Midbrain (tissue), 1 donor: Measurements from ENCODE around the gene NPEPL1.
"Not testable (repeated sequence)": the region's sequence is repeated elsewhere in the genome, so short reads cannot be mapped to it uniquely, and the experiment has no call there.

Source experiments
- DNase-seq: peaks from one replicate; lab custom pipeline; 2025; lab: John Stamatoyannopoulos, UW

NPEPL1 gene

DNA sequence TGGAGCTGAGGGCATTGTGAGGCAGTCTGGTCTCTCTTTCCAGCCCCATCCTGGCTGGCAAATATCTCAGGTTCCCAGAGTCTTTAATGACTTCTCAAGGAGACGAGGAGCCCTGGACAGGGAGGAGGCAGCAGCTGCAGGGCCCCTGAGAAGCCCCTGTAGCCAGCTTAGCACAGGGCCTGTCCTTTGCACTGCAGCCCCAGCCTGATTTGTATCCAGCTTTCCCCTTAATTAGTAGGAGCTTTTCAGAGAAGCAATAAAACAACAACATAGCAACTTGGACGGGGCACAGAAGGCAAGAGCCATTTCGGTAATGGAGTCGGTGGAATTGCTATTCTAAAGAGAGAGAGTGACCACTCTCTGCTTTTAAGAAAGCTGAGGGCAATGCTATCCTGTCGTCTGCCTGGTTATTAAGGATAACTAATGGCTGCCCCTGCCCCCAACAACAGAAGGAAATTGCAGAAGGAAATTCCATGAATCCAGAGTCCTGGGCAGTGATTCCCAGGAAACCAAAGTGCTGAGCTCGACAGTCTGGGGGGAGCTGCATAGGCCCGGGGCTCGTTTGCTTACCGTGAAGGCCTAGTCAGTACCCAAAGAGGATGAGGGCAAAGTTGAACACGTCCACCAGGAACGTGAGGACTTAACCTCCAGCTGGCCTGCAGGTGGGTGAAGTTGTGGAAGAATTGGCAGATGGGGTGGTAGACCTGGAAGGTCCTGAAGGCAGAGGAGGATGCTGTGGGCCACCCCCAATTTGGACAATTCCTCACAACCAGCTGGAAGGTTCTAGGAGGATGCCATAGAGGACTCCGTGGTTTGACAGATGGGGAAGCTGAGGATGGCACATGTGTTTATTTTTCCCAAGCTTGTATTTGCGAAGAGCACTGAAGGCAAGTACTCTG, 50.3 kb downstream of the NPEPL1 start:
- no peak for DNase-seq

DNA sequence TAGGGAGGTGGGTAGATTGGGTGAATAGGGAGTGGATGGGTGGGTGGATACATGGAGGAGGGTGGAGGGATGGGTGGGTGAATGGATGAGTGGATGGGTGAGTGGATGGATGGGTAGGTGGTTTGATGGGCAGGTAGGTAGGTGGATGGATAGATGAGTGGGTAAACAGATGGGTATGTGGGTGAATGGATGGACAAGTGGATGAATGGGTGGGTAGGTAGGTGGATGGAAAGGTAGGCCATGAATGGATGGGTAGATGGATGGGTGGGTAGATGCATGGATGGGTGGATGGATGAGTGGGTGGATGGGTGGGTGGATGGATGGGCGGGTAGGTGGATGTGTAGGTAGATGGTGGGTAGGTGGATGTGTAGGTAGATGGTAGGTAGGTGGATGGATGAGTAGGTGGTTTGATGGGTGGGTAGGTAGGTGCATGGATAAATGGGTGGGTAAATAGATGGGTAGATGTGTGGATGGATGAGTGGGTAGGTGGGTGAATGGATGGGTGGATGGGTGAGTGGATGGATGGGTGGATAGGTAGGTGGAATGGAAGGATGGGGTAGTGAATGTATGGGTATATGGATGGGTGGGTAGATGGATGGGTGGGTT, 51.4 kb downstream of the NPEPL1 start:
- DNase-seq: no peak

DNA sequence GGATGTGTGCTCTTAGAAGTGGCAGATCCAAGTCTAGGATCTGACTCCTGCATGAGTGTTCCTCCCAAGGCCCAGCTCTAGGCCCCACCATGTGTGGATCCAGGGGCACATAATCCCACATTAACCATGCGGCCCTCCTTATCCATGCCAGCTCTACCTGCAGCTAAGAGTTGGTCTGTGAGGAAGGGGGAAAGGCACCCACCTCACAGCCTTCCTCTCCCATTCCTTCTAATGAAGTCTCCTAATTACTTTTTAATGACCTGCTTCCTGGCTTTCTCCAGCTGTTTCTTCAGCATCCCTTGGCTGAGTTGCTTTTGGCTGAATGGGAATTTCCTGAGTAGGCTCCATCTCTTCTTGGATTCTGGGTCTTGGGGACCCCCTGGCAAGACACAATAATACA, 52.2 kb downstream of the NPEPL1 start:
- no peak for DNase-seq

DNA sequence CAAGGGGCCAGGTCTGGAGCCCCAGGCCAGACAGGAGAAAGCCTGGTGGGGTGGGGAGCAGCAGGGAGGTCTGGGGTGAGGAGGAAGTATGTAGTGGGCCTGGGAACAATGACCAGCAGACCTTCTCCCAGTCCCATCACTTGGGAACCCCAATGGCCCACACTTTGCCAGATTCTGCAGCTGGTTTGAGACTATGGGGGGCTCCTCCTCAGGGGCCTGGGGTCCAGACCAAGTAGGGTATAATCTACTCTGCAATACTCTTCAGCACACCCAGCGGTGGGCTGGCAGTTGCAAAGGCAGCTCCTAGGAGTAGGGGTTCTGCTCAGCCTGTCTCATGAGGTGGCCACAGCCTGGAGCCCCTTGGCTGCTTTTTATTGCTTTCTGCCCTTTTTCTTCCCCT, 52.8 kb downstream of the NPEPL1 start:
- DNase-seq: no peak

DNA sequence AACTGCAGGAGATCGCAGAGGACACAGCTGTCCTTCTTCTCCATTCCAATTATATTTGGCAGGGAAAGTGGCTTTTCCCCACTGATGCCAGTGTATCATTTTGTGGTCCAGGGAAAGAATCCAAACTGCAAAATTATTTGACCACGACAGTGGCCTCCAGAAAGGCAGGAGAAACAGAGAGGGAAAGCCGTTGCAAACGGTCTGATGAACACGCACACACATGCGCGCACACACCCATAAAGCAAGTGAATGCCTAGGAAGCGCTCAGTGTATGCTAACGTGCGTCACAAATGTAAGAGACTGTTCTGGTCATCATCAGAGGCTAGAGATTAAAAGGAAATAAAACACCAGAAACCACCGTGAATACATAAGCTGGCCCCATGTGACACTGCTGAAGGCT, 54.0 kb downstream of the NPEPL1 start:
- DNase-seq: no peak

DNA sequence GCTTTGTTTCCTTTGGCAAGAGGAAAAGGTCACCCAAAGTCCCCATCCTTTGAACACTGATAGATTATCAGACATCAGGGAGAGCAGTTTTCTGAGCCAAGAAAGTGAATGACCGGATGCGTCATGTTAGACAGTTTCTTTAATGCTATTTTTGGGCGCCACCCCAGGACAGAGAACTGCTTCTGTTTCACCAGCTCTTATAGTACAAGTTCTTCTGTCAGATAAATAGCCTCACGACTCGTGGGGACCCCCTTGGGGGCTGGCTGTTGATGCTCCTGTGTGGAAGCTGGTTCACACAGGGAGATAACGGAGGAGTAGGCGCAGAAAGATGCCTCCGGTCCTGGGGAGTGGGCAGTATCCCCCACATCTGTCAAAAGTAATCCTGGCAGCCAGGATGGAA, 54.6 kb downstream of the NPEPL1 start:
- no peak for DNase-seq

DNA sequence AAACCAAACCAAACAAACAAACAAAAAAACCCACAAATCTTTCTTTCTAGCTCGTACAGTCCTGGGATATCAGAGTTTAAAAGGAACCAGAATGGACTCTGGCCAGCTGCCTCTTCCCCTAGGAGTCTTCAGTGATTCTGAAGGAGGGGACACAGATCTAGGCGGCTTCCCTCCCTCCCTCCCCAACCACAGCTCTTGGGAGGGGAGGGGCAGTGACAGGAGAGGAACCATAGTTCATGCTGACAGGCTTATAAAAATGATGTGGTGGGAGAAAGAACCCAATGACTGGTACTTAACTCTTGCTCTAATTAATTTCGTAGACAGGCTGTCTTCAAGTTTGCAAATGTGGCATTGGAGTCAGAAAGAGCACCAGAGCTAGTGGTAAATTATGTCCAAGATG, 56.0 kb downstream of the NPEPL1 start:
- no peak for DNase-seq

DNA sequence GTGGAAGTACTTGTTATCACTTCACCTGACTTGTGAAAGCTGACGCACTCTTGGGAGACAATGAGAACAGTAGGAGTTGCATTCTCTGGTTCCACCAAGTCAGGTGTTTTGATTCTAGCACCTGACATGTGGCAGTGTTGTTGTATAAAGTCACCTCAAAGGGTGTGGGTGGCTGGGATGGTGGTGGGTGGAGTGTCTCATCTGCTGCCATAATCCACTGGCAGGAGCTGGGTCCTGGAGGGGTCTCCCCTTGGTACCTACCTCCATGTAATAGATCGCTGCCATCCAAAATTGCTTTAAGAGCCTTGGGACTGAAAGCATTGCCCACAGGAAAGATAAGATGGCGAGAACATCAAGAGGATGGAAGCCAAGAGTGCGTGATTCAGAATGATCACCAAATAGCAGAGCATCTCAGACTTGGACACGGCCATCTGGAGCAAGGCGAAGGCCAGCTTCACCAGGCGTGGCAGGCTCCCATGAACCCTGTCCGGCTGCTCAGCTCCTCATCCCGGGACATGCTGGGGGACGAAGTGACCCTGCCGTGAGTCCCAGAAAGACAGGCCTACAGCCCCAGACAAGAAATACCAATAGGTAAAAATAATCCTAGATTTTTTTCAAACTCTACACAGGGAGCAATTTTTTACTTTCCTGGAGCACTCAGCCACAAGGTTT, 56.6 kb downstream of the NPEPL1 start:
- DNase-seq: no peak

DNA sequence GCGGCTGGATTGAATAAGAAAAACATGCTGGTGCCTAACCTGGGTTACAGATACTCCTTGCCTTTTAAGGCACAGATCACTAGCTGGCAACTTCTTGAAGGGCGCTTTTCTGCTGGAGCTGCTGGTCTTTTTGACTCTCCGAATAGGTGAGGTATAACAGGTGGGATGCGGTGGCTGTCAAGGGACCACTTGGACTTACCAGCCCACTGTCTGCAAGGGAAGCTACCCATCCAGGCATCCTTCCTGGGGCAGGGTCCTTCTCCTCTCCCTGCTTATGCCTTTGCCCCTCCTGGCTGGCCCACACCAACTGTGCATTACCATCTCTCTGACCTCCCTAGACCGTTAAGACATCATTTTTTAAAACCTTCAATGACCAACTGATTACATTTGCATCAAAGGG, 57.4 kb downstream of the NPEPL1 start:
- DNase-seq: no peak

DNA sequence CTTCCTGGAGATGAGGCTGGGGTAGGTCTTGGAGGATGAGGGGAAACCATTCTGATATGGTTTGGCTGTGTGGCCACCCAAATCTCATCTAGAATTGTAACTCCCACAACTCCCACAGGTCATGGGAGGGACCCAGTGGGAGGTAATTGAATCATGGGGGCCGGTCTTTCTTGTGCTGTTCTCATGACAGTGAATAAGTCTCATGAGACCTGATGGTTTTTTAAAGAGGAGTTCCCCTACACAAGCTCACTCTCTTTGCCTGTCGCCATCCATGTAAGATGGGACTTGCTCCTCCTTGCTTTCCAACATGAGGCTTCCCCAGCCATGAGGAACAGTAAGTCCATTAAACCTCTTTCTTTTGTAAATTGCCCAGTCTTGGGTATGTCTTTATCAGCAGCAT, 58.1 kb downstream of the NPEPL1 start:
- not testable (repeated sequence) for DNase-seq

DNA sequence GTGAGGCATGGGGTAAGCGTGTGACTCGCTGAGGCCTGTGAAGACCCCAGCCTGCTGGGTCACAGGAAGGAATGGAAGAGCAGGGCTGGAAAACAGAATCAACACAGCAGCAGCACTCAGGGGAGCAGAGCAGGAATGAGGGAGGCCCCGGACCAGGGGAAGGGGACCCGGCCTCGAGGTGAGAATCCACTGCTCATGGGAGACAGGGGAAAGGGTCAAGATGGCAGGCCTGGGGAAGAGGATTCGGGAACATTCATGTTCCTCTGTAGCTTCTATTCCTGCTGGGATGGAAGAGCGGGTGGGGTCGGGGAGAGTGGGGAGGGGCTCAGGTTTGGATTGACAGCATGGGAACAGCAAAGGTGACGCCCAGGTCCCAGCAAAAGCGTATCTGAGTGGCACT, 59.4 kb downstream of the NPEPL1 start:
- DNase-seq: no peak

DNA sequence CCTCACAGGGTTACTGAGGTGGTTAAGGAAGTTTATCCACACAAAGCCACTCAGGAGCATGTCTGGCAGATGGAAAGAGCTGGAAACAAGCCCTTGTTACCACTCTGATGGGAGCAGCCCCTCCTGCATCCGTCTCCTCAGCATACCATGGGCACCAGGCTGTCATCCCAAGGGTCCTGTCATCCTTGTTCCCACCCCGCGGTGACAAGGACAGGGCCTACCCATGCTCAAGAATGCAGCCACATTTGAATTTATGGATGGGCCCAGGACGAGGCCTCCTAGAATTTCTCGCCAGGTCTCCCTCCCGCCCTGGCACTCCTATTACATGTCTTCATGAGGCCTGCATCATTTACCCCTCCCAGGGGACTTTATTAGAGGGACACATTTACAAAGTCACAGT, 60.0 kb downstream of the NPEPL1 start:
- DNase-seq: no peak

DNA sequence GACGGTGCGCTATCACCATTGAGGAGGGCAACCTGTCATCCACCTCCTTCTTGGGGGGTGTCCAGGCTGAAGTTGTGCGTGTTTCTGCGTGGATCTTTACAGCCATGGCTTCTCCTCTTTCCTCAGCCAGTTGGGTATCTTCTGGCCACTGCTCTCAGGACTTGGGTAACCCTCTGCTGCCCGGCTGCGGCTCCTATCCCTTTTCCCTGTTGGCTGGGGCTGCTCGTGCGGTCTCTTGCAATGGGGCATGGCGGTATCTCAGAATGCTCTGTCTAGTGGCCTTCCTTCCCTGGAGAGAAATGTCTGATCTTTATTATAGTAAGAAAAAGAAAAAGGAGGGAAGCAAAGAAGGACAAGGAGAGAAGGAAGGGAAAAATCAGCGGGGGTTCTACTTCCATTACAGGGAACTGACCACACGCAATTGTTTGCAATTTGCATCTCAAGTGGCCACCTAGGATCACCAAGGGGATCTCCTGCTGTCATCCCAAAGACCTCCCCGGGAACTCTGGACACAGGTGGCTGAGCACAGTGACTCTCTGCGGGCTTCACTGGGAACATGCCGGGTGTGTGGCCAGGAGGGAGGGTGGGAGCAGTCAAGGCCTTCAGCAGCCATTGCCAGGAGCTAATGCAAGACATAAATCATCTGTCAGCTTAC, 60.8 kb downstream of the NPEPL1 start:
- no peak for DNase-seq

DNA sequence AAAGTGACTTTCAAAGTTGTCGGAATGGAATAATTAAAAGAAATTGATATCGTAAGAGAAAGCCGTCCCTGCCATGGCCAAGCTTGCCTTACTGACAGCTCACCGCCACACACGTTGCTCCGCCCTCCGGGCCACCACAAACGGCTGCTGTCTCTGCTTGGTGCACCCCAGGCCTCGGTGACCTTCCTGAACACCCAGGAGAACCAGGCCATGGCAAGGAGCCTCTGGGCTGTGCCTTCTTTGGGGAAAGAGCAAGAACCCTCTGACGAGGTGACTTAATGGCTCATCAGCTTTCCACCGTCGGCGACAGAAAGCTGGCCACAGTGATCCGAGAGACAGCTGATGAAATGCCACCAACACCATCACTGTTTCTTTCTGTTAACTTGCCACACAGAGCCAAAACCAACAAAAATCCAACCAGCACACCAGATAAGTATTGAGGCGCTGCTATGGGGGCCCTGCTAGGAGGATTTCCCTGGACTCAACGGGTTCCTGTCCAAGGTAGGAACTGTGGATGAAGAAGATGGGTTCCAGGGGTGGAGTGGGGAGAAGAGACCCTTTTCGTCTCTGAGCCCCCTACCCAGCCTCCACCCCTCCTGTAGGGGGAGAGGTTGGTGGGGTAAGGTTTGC, 61.4 kb downstream of the NPEPL1 start:
- no peak for DNase-seq

DNA sequence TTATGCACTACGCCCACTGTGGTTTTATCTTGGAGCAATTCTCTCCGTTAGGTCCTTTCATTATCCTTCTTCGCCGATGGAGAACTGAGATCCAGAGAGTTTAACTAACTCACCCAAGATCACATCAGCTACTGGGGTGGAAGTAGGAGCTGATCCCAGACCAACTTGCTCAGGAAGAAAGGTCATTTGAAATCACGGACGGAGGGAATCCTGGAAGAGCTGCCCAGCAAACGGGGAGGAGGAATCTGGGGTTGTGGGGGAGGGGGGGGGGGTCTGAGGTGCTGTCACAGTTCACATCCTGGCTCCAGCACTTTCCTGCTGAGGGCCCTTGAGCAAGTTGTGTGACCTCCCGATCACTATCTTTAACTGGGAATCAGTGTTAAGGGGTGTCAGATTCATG, 62.0 kb downstream of the NPEPL1 start:
- DNase-seq: no peak

DNA sequence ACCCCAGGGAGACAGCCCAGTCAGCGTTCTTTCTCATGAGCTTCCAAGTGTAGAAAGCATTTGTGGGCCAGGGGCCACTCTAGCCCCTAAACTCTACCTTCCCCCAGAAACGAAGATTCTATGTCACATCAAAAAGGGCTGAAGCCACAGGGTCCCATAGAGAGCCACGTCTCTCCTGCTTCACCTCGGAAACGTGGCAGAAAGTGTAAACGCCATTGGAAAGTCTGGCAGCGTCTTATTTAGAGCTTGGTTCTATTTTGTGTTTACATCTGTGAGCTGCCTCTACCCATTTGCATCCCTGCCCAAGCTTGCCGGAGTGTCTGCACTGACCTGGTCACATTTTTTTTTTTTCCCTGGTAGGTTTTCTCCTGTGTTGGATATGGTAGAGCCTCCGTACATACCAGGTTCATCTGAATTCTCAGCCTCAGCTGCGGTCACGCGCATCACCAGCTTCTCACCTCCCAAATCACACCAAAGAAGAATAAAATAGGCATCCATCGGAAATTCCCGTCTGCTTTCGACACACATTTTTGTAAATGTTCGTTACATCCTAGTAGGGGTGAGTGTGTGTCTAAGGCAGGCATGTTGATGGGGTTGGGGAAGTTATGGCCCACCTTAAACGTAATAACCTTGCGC, 62.6 kb downstream of the NPEPL1 start:
- DNase-seq: no peak

DNA sequence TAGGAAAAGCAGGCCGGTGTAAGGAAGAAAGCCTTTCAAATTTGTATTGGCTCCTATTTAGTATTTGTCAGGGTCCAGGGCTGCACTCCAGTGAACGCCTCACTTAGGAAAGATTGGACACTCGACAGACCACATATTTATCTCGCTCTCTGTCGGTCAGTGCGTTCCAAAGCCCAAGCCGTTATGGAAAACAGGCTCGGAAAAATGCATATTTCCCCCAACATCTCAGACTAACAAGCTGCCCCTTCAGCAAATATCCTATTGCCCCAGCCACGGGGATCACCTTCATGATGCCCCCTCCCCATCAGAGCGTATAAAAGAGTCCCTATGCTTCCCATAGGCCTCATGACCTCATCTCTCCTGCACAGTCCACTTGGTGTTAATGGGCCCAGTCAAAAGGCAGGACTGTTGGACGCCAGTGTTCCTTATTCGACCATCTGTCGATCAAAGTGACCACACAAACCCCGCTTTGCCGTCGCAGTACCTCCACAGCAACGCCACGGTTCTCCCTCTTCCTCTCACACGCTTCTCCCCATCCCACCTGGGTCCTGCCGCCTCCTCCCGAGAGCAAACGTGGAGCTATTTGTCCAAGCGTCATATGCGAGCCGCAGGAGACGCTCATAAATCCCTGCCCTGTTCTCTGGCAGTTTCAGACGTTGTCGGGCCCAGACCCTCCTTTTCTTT, 63.3 kb downstream of the NPEPL1 start:
- DNase-seq: no peak

DNA sequence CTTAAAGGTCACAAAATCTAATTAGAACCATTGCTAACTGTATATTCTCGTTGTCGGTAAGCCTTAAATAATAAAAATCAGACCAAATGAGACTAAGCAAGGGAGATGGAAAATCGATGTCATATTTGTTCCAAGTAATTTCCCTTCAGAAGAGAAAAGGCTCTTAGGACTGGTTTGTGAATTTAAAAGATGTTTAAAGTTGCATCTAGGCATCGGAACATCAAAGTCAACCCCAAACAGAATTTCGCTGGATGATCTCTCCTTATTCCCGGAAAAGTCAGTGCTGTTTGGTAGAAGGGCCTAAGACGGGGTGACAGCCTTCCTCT, 63.8 kb downstream of the NPEPL1 start:
- no peak for DNase-seq

DNA sequence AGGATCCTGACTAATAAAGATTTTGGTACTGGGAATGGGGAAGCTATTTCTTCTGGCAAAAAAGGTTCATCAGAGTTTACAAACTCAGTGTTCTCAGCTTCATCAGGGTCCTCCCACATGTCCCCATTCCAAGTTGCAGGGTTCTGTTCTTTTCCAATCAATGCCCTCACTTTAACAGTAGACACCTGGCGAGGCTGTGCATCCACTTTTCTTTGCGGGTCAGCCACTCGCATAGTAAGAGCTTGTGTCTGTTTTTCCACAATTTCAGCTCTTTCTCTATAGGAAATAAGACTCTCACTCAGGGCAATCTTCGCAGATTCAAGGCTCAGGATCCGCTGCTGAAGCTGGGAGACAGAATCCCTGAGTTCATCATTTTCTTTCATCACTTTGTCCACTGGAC, 65.0 kb downstream of the NPEPL1 start:
- DNase-seq: not testable (repeated sequence)

DNA sequence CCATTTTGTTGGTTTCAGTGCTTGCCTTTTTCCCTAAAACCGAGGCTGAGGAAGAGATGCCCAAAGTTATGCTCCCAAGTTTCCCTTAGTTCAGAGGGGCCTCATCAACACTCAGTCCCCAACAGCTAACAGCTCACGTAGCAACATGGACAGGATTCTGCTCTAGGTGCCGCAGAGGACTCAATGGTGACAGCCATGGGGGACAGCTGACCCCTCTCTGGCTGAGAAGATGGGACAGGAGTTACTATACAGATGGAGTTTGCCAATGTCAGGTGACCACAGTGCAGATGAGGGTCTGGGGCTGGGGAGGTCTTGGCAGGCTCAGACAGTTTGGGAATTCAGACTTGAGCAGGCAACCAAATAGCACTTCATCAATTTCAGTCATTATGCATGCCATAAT, 67.3 kb downstream of the NPEPL1 start:
- DNase-seq: no peak

DNA sequence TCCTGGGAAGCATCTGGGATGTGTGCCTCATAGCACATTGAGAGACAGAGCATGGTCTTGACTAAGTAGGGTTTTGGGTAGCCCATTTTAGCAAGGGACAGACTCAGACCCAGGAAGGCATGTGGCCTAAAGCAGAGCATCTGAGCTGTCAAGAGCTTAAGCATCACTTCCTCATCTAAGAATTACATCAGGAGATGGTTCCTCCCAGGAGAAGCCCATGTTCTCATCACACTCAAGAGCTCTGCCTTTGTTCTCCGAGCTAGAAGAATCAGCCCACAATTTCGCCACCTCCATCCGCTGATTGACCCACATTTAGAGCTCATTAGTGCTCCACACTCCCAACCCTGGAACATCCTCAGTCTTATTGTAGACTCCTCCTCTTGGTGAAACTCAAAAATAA, 68.3 kb downstream of the NPEPL1 start:
- DNase-seq: no peak
